GM12878 (cell line): ENCODE data around the gene DTX3. TPM values are rescaled to one million over a fixed set of nuclear protein-coding genes. Genes with fewer than 3 reads are reported as not detected.

Source experiments
- ATAC-seq: fragments of 200-7000 bp; cut with Tn5 transposase; 3 replicates; pipeline ENCODE4 v1.9.1; 2020; ENCODE audit warnings: mild to moderate bottlenecking, moderate library complexity
- BruUV-seq: library from RNA; stranded (reverse); fragments of 400-500 nt; replicated peaks from 2 replicates; lab custom pipeline; 2021; lab: Mats Ljungman, UMichigan
- CTCF ChIA-PET: fragments of 300-600 bp; sonication (Branson Sonifier 250); formaldehyde crosslinking; extraction: SDS; loops from one replicate; lab custom pipeline; 2021; ENCODE audit warnings: inconsistent platforms; lab: Yijun Ruan, JAX
- POLR2A ChIA-PET: fragments of 350-600 bp; formaldehyde crosslinking; extraction: SDS; loops from one replicate; lab custom pipeline; 2021; ENCODE audit warnings: inconsistent platforms; lab: Charles Lee
- RAD21 ChIA-PET: fragments of 300-600 bp; sonication (Branson Sonifier 250); formaldehyde crosslinking; loops from one replicate; lab custom pipeline; 2023; ENCODE audit warnings: antibody characterized with exemption; ENCODE audit not compliant: unreplicated experiment; lab: Charles Lee
- SMC1A ChIA-PET: fragments of 300-600 bp; sonication (Branson Sonifier 250); formaldehyde crosslinking; loops from one replicate; lab custom pipeline; 2023; ENCODE audit not compliant: unreplicated experiment, uncharacterized antibody; lab: Charles Lee
- DNase-seq: peaks from one replicate; pipeline ENCODE4 v3.0.0-alpha.2; 2011; ENCODE audit warnings: low read depth, low spot score
- FAIRE-seq: peaks from 3 replicates; lab custom pipeline; 2011; peaks lifted over from hg19 to GRCh38; lab: Jason Lieb, UNC
- H2AFZ ChIP-seq: 2 replicates; pipeline ENCODE4 v1.6.0; 2011; ENCODE audit warnings: low read depth, low read length, control low read depth; ENCODE audit not compliant: control insufficient read depth
- H3K27ac ChIP-seq: 2 replicates; pipeline ENCODE4 v1.5.1; 2011; ENCODE audit warnings: control low read depth; ENCODE audit not compliant: control insufficient read depth, insufficient read depth
- H3K27me3 ChIP-seq, 2 experiments: replicated peaks in 1 of 2; 2 replicates each; pipeline versions ENCODE4 v1.6.0 to v1.6.1; 2011; ENCODE audit warnings: low read length in 1 of 2; ENCODE audit not compliant: control insufficient read depth in 2 of 2, insufficient read depth in 2 of 2
- H3K36me3 ChIP-seq, 2 experiments: 2 replicates each; pipeline ENCODE4 v1.5.1; 2011; ENCODE audit warnings: low read length in 1 of 2; ENCODE audit not compliant: control insufficient read depth in 2 of 2, insufficient read depth in 2 of 2
- H3K4me1 ChIP-seq: 2 replicates; pipeline ENCODE4 v1.6.1; 2011; ENCODE audit warnings: mild to moderate bottlenecking, low read length, moderate library complexity, mixed read lengths; ENCODE audit not compliant: control insufficient read depth, insufficient read depth
- H3K4me2 ChIP-seq: 2 replicates; pipeline ENCODE4 v1.6.0; 2011; ENCODE audit warnings: control low read depth; ENCODE audit not compliant: control insufficient read depth, insufficient read depth
- H3K4me3 ChIP-seq: fragments of 200-600 bp; sonication (generic); 2 replicates; pipeline ENCODE4 v1.5.1; 2016
- H3K79me2 ChIP-seq: 2 replicates; pipeline ENCODE4 v1.6.0; 2011; ENCODE audit warnings: low read length; ENCODE audit not compliant: control insufficient read depth, insufficient read depth
- H3K9ac ChIP-seq: 2 replicates; pipeline ENCODE4 v1.8.0; 2011; ENCODE audit warnings: low read length, control low read depth, mixed read lengths; ENCODE audit not compliant: control insufficient read depth, insufficient read depth
- H3K9me3 ChIP-seq: replicated peaks from 3 replicates; pipeline ENCODE4 v1.5.1; 2011; ENCODE audit warnings: mild to moderate bottlenecking, low read length; ENCODE audit not compliant: control insufficient read depth, insufficient read depth
- H4K20me1 ChIP-seq: 2 replicates; pipeline ENCODE4 v1.6.0; 2011; ENCODE audit not compliant: control insufficient read depth, insufficient read depth
- CBX3 ChIP-seq: fragments of 200-600 bp; sonication (generic); IDR thresholded peaks from 2 replicates; pipeline ENCODE4 v1.6.1; 2016; ENCODE audit warnings: low read depth, borderline replicate concordance
- HDAC2 ChIP-seq: fragments of 200-600 bp; sonication (generic); IDR thresholded peaks from 2 replicates; pipeline ENCODE4 v1.6.1; 2017
- HDAC6 ChIP-seq: fragments of 200-600 bp; sonication (generic); IDR thresholded peaks from one replicate; pipeline ENCODE4 v1.8.0; 2017; ENCODE audit warnings: antibody characterized with exemption; ENCODE audit not compliant: unreplicated experiment
- JUNB ChIP-seq: IDR thresholded peaks from 2 replicates; pipeline ENCODE4 v1.6.1; 2016; ENCODE audit warnings: antibody characterized with exemption, mild to moderate bottlenecking
- MYB ChIP-seq: fragments of 150-350 bp; IDR thresholded peaks from 2 replicates; pipeline ENCODE4 v1.6.1; 2014; ENCODE audit warnings: mild to moderate bottlenecking, low read depth, low read length, borderline replicate concordance
- NFXL1 ChIP-seq: fragments of 450-650 bp; IDR thresholded peaks from 2 replicates; pipeline ENCODE4 v1.6.1; 2017; ENCODE audit warnings: antibody characterized with exemption, mild to moderate bottlenecking, borderline replicate concordance
- NFYA ChIP-seq: IDR thresholded peaks from 2 replicates; pipeline ENCODE4 v1.6.1; 2011; ENCODE audit warnings: low read depth, mild to moderate bottlenecking, low read length, improper control_type of control experiment, borderline replicate concordance
- POLR2A ChIP-seq: IDR thresholded peaks from 2 replicates; pipeline ENCODE4 v1.6.1; 2011; ENCODE audit warnings: low read depth, mild to moderate bottlenecking, low read length
- RFX5 ChIP-seq: IDR thresholded peaks from 2 replicates; pipeline ENCODE4 v1.6.1; 2011; ENCODE audit warnings: low read depth, low read length, improper control_type of control experiment
- SIX5 ChIP-seq: IDR thresholded peaks from 2 replicates; pipeline ENCODE4 v1.6.1; 2011; ENCODE audit warnings: mild to moderate bottlenecking, low read depth, low read length, moderate library complexity; ENCODE audit not compliant: severe bottlenecking
- SMC3 ChIP-seq: IDR thresholded peaks from 2 replicates; pipeline ENCODE4 v1.6.1; 2011; ENCODE audit warnings: low read length, improper control_type of control experiment, borderline replicate concordance
- SRF ChIP-seq, 2 experiments: IDR thresholded peaks; 2 replicates each; pipeline ENCODE4 v1.6.1; 2011; ENCODE audit warnings: low read depth in 2 of 2, low read length in 2 of 2, mild to moderate bottlenecking in 1 of 2, moderate library complexity in 1 of 2
- SUPT20H ChIP-seq: IDR thresholded peaks from 2 replicates; pipeline ENCODE4 v1.6.1; 2011; ENCODE audit warnings: low read depth, mild to moderate bottlenecking, low read length, moderate library complexity, borderline replicate concordance; ENCODE audit not compliant: control insufficient read depth
- WRNIP1 ChIP-seq: IDR thresholded peaks from 2 replicates; pipeline ENCODE4 v1.6.1; 2011; ENCODE audit warnings: low read depth, low read length, improper control_type of control experiment, borderline replicate concordance
- WGBS: methylation state at CpG from one replicate; pipeline ENCODE4 v1.1.6; 2016; ENCODE audit warnings: low lambda C conversion rate; ENCODE audit not compliant: insufficient replicate concordance, insufficient coverage; ENCODE audit errors: missing lambda C conversion rate; 5-methylcytosine and 5-hydroxymethylcytosine counted together
- in situ Hi-C: fragments of 300-500 bp; cut with MboI; formaldehyde crosslinking; loops from 9 replicates; pipeline ENCODE4 v1.14.3; 2018; ENCODE audit warnings: mixed read lengths
- intact Hi-C: fragments of 100-400 bp; cut with micrococcal nuclease; formaldehyde crosslinking; loops from one replicate; pipeline ENCODE4 v1.14.2; 2022; ENCODE audit not compliant: unreplicated experiment
- polyA plus RNA-seq, 11 experiments: library from polyadenylated mRNA; depleted of rRNA in 4 of 11; unstranded in 6 of 11; stranded (reverse) in 5 of 11; fragments of >200 nt; fragmentation: Nextera tagmentation in 4 of 11; fragmentation: Illumina TruSeq in 1 of 11; extraction: Ambion mirVana in 4 of 11; extraction: Trizol in 1 of 11; gene quantifications; 1 replicate in 1 of 11; 2 replicates in 10 of 11; pipeline versions ENCODE4 v1.2.1 to v1.2.3, GENCODE V29; 2011 to 2016; ENCODE audit warnings: inconsistent platforms in 2 of 11, missing spikeins in 2 of 11, low read depth in 1 of 11
- total RNA-seq, 4 experiments: library from RNA; depleted of rRNA in 3 of 4; stranded (reverse); fragments of >200 nt in 3 of 4; fragmentation: Illumina TruSeq in 1 of 4; extraction: Trizol in 1 of 4; gene quantifications; 2 replicates each; pipeline versions ENCODE4 v1.2.1 to v1.2.3, GENCODE V29; 2013 to 2021
- TF ChIP-seq, protein P1 (sequence below): fragments of 450-650 bp; IDR thresholded peaks from 2 replicates; pipeline ENCODE4 v1.6.1; 2016; ENCODE audit warnings: mild to moderate bottlenecking
- TF ChIP-seq, protein P2 (sequence below): IDR thresholded peaks from 2 replicates; pipeline ENCODE4 v1.6.1; 2011; ENCODE audit warnings: borderline replicate concordance, low read depth, mild to moderate bottlenecking, moderate library complexity, mixed read lengths, low read length; ENCODE audit not compliant: insufficient read depth; ENCODE audit errors: extremely low read length
- TF ChIP-seq, protein P3 (sequence below), 3 experiments: IDR thresholded peaks in 2 of 3; conservative IDR thresholded peaks in 1 of 3; 2 replicates each; pipeline ENCODE4 v1.5.1; 2011; ENCODE audit warnings: low read depth in 3 of 3, low read length in 3 of 3, mild to moderate bottlenecking in 3 of 3, control low read depth in 2 of 3, moderate library complexity in 2 of 3, inconsistent platforms in 1 of 3, mixed read lengths in 1 of 3; ENCODE audit not compliant: control insufficient read depth in 2 of 3, insufficient read depth in 1 of 3; ENCODE audit errors: extremely low read depth in 1 of 3
- TF ChIP-seq, protein P4 (sequence below): IDR thresholded peaks from 2 replicates; pipeline ENCODE4 v1.6.1; 2011; ENCODE audit warnings: low read depth, low read length, improper control_type of control experiment, borderline replicate concordance

DTX3 gene
- total and polyA plus RNA-seq, 10 of the 15 experiments (the other 5 are each of a cell fraction or from before 2014, with no cell fraction given), result 1.1 to 13.6 (median 5.6) TPM

DNA sequence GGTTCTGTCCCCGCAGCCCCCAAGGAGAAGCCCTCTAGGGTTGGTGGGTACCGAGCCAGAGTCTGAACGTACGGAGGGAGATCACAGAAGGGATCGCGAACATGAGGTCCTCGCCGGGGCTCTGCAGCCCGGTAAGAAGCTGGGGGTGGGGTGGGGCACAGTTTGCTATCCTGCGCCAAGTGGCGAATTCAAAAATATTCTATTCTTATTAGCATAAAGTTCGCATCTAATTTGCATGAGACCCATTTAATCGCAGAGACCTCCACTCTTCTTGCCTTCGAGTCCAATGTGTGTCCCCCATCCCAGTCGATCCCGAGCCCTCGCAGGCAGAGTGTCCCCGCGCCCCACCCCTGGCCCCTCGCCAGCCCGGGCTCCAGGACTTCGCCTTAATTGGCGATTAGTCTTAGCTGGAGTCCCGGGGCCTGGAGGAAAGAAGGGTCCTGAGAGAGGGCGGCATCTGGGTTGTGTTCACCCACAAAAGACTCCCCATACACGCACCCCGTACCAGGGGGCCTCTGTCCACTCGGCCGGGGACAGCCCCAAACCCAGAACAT lies 6.0 kb downstream of the DTX3 start:
- Histone ChIP-seq H2AFZ (peak overlapping the region; percentile 67), H3K4me2 (peak overlapping the region; percentile 82), H3K4me1 (peaks cover 10% of the 10 kb centered on the region), H3K9ac (no peak overlapping the region), H4K20me1 (no peaks in the 10 kb centered on the region), H3K9me3 (no peaks in the 10 kb centered on the region), H3K36me3 (no peaks in the 10 kb centered on the region; a peak in 1 of 4 replicates), H3K27me3 (no peaks in the 10 kb centered on the region), H3K4me3 (peak overlapping the region; percentile 70; the same call in 1 of the 2 replicates), H3K79me2 (no peaks in the 10 kb centered on the region), H3K27ac (no peak overlapping the region)
- ChIA-PET SMC1A (no interaction called here), CTCF (interaction anchor here (0.5 to 1.3 kb wide), 4 partner anchors 10 to 303 kb away, joined by 3 to 4 read pairs (median 3); no protein-coding TSS in a partner anchor), RAD21 (interaction anchor here (0.7 kb wide), 1 partner anchor 27 kb away, joined by 3 read pairs; no protein-coding TSS in a partner anchor), POLR2A (interaction anchor here (0.8 to 1.7 kb wide), 3 partner anchors 10 to 90 kb away, joined by 3 to 4 read pairs (median 3); partner anchors contain the start of genes DDIT3 and PIP4K2C)
- DNase-seq (no peak), FAIRE-seq (no peak), ATAC-seq (no peak)
- in situ Hi-C loops, result no loop called here
- intact Hi-C loops, result no loop called here
- WGBS, result 22% methylated on average over 27 of the region's 29 CpGs
- TF ChIP-seq CBX3 (no peak), MYB (no peak), SIX5 (no peak), HDAC2 (no peak), NFYA (no peak), HDAC6 (no peak), RFX5 (no peak), POLR2A (no peak), SRF (IDR thresholded peaks at IDR 0.05; ENCODE audit: low read depth in 2 of 2, low read length in 2 of 2) (no peak), WRNIP1 (no peak), SMC3 (no peak), JUNB (no peak), NFXL1 (no peak), SUPT20H (no peak)
- TF ChIP-seq, protein P1, sequence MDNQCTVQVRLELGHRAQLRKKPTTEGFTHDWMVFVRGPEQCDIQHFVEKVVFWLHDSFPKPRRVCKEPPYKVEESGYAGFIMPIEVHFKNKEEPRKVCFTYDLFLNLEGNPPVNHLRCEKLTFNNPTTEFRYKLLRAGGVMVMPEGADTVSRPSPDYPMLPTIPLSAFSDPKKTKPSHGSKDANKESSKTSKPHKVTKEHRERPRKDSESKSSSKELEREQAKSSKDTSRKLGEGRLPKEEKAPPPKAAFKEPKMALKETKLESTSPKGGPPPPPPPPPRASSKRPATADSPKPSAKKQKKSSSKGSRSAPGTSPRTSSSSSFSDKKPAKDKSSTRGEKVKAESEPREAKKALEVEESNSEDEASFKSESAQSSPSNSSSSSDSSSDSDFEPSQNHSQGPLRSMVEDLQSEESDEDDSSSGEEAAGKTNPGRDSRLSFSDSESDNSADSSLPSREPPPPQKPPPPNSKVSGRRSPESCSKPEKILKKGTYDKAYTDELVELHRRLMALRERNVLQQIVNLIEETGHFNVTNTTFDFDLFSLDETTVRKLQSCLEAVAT, result no peak
- TF ChIP-seq, protein P2, sequence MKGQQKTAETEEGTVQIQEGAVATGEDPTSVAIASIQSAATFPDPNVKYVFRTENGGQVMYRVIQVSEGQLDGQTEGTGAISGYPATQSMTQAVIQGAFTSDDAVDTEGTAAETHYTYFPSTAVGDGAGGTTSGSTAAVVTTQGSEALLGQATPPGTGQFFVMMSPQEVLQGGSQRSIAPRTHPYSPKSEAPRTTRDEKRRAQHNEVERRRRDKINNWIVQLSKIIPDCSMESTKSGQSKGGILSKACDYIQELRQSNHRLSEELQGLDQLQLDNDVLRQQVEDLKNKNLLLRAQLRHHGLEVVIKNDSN, result no peak
- TF ChIP-seq, protein P3, sequence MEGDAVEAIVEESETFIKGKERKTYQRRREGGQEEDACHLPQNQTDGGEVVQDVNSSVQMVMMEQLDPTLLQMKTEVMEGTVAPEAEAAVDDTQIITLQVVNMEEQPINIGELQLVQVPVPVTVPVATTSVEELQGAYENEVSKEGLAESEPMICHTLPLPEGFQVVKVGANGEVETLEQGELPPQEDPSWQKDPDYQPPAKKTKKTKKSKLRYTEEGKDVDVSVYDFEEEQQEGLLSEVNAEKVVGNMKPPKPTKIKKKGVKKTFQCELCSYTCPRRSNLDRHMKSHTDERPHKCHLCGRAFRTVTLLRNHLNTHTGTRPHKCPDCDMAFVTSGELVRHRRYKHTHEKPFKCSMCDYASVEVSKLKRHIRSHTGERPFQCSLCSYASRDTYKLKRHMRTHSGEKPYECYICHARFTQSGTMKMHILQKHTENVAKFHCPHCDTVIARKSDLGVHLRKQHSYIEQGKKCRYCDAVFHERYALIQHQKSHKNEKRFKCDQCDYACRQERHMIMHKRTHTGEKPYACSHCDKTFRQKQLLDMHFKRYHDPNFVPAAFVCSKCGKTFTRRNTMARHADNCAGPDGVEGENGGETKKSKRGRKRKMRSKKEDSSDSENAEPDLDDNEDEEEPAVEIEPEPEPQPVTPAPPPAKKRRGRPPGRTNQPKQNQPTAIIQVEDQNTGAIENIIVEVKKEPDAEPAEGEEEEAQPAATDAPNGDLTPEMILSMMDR (IDR thresholded peaks at IDR 0.05 in 2 of 3, conservative IDR thresholded peaks at IDR 0.05 in 1 of 3; ENCODE audit: control insufficient read depth in 2 of 3, extremely low read depth in 1 of 3, insufficient read depth in 1 of 3, low read depth in 3 of 3, low read length in 3 of 3), result no peak
- TF ChIP-seq, protein P4, sequence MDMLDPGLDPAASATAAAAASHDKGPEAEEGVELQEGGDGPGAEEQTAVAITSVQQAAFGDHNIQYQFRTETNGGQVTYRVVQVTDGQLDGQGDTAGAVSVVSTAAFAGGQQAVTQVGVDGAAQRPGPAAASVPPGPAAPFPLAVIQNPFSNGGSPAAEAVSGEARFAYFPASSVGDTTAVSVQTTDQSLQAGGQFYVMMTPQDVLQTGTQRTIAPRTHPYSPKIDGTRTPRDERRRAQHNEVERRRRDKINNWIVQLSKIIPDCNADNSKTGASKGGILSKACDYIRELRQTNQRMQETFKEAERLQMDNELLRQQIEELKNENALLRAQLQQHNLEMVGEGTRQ, result no peak
- BruUV-seq, result no TSS peak
